Kidney tubule cell (primary cell): ENCODE measurements around the gene VPS41.

Experiments used
- DNase-seq: peaks from one replicate; pipeline ENCODE4 v3.0.0-alpha.2; 2018; ENCODE audit warnings: low spot score

The VPS41 gene

GRCh38 chr7:38806912-38807311, 102.1 kb downstream of the VPS41 start:
- DNase-seq: no peak

GRCh38 chr7:38801786-38802185, 107.2 kb downstream of the VPS41 start:
- no peak for DNase-seq

GRCh38 chr7:38798552-38799267, 110.3 kb downstream of the VPS41 start:
- DNase-seq: no peak

- peak; percentile 67 for DNase-seq
Measured at GRCh38 chr7:38796626-38797501, 112.1 kb downstream of the VPS41 start.

GRCh38 chr7:38795593-38795992, 113.4 kb downstream of the VPS41 start:
- DNase-seq: no peak

GRCh38 chr7:38781991-38782390, 127.0 kb downstream of the VPS41 start:
- DNase-seq: no peak

- DNase-seq: no peak
Measured at GRCh38 chr7:38777609-38778008, 131.4 kb downstream of the VPS41 start.

- DNase-seq: no peak
Measured at GRCh38 chr7:38775506-38776175, 133.3 kb downstream of the VPS41 start.

- DNase-seq: no peak
Measured at GRCh38 chr7:38773430-38773829, 135.6 kb downstream of the VPS41 start.

GRCh38 chr7:38760226-38760625, 148.8 kb downstream of the VPS41 start:
- no peak for DNase-seq

- no peak for DNase-seq
Measured at GRCh38 chr7:38759028-38759427, 150.0 kb downstream of the VPS41 start.

- DNase-seq: no peak
Measured at GRCh38 chr7:38757931-38758330, 151.1 kb downstream of the VPS41 start.

GRCh38 chr7:38756521-38756920, 152.5 kb downstream of the VPS41 start:
- no peak for DNase-seq

- no peak for DNase-seq
Measured at GRCh38 chr7:38753347-38753746, 155.6 kb downstream of the VPS41 start.

GRCh38 chr7:38751416-38751815, 157.6 kb downstream of the VPS41 start:
- DNase-seq: peak; percentile 42

- DNase-seq: peak; percentile 7
Measured at GRCh38 chr7:38748056-38748610, 160.9 kb downstream of the VPS41 start.

GRCh38 chr7:38746438-38746837, 162.6 kb downstream of the VPS41 start:
- DNase-seq: no peak

GRCh38 chr7:38744746-38745145, 164.2 kb downstream of the VPS41 start:
- DNase-seq: peak; percentile 90

GRCh38 chr7:38743899-38744298, 165.1 kb downstream of the VPS41 start:
- DNase-seq: no peak

- DNase-seq: peak; percentile 7
Measured at GRCh38 chr7:38740041-38740440, 168.9 kb downstream of the VPS41 start.

- DNase-seq: no peak
Measured at GRCh38 chr7:38736138-38736537, 172.9 kb downstream of the VPS41 start.

GRCh38 chr7:38731215-38731614, 177.8 kb downstream of the VPS41 start:
- peak; percentile 62 for DNase-seq
